K562 (cell line): Measurements from ENCODE around the gene PADI4. TPM values are rescaled to one million over a fixed set of nuclear protein-coding genes. Genes with fewer than 3 reads are reported as not detected.

Source experiments
- ATAC-seq: fragments of 200-7000 bp; cut with Tn5 transposase; 3 replicates; pipeline ENCODE4 v1.9.1; 2020; ENCODE audit warnings: moderate library complexity
- BruUV-seq: library from RNA; stranded (reverse); fragments of 400-500 nt; replicated peaks from 2 replicates; lab custom pipeline; 2021; lab: Mats Ljungman, UMichigan
- CTCF ChIA-PET: fragments of 300-600 bp; formaldehyde crosslinking; extraction: SDS; loops from one replicate; lab custom pipeline; 2021; ENCODE audit warnings: low intra/inter-chr PET ratio; lab: Yijun Ruan, JAX
- POLR2A ChIA-PET: fragments of 300-600, 350-650 bp; sonication (Branson Sonifier 250); formaldehyde crosslinking; extraction: SDS; loops from one replicate; lab custom pipeline; 2021; ENCODE audit warnings: antibody characterized with exemption, inconsistent platforms; lab: Yijun Ruan, JAX
- DNase-seq, 4 experiments: peaks; one replicate each; pipeline versions ENCODE4 v3.0.0 to v3.0.0-alpha.2; 2011 to 2018; ENCODE audit warnings: low spot score in 3 of 4, mixed read lengths in 3 of 4; ENCODE audit errors: extremely low read depth in 1 of 4
- FAIRE-seq: peaks from 2 replicates; lab custom pipeline; 2011; peaks lifted over from hg19 to GRCh38; lab: Jason Lieb, UNC
- H2AFZ ChIP-seq: 2 replicates; pipeline ENCODE4 v1.6.0; 2011; ENCODE audit warnings: low read depth, low read length, control low read depth, inconsistent platforms
- H3K27ac ChIP-seq: fragments of 200-600 bp; 3 replicates; pipeline ENCODE4 v1.8.0; 2011; ENCODE audit warnings: low read depth, mild to moderate bottlenecking, control low read depth, inconsistent platforms, low read length, moderate library complexity, mixed read lengths; ENCODE audit errors: extremely low read depth
- H3K27me3 ChIP-seq, 2 experiments: fragments of 300-600 bp in 1 of 2; 2 replicates in 1 of 2; 3 replicates in 1 of 2; pipeline versions ENCODE4 v1.6.0 to v1.8.0; 2011; ENCODE audit warnings: inconsistent platforms in 2 of 2, low read length in 2 of 2, mild to moderate bottlenecking in 1 of 2, mixed read lengths in 1 of 2, moderate library complexity in 1 of 2; ENCODE audit not compliant: control insufficient read depth in 2 of 2, insufficient read depth in 2 of 2
- H3K36me3 ChIP-seq: fragments of 300-600 bp; 3 replicates; pipeline ENCODE4 v1.8.0; 2011; ENCODE audit warnings: mild to moderate bottlenecking, low read length, inconsistent platforms; ENCODE audit not compliant: control insufficient read depth, insufficient read depth
- H3K4me1 ChIP-seq, 2 experiments: fragments of 200-600 bp in 1 of 2; replicated peaks in 1 of 2; 2 replicates in 1 of 2; 3 replicates in 1 of 2; pipeline versions ENCODE4 v1.5.1 to v1.8.0; 2011; ENCODE audit warnings: inconsistent platforms in 2 of 2, low read length in 2 of 2, mild to moderate bottlenecking in 1 of 2, mixed read lengths in 1 of 2, moderate library complexity in 1 of 2; ENCODE audit not compliant: control insufficient read depth in 2 of 2, insufficient read depth in 2 of 2
- H3K4me2 ChIP-seq: 2 replicates; pipeline ENCODE4 v1.6.1; 2011; ENCODE audit warnings: low read length, control low read depth, inconsistent platforms, mixed read lengths; ENCODE audit not compliant: insufficient read depth
- H3K4me3 ChIP-seq: fragments of 200-600 bp; sonication (generic), shearing (Covaris generic); 2 replicates; pipeline ENCODE4 v1.5.1; 2016; ENCODE audit warnings: control low read depth, inconsistent platforms
- H3K79me2 ChIP-seq: fragments of 200-600 bp; 3 replicates; pipeline ENCODE4 v1.8.0; 2011; ENCODE audit warnings: low read length, inconsistent platforms; ENCODE audit not compliant: control insufficient read depth, insufficient read depth
- H3K9ac ChIP-seq, 2 experiments: 2 replicates each; pipeline versions ENCODE4 v1.6.0 to v1.6.1; 2011; ENCODE audit warnings: low read depth in 2 of 2, low read length in 2 of 2, control low read depth in 1 of 2, inconsistent platforms in 1 of 2, mild to moderate bottlenecking in 1 of 2, mixed read lengths in 1 of 2; ENCODE audit not compliant: insufficient read depth in 1 of 2
- H3K9me1 ChIP-seq: one replicate; pipeline ENCODE4 v1.6.0; 2011; ENCODE audit warnings: inconsistent platforms, mild to moderate bottlenecking, low read length, moderate library complexity; ENCODE audit not compliant: control insufficient read depth, insufficient read depth
- H3K9me3 ChIP-seq: replicated peaks from 2 replicates; pipeline ENCODE4 v1.5.1; 2011; ENCODE audit warnings: low read depth, low read length, inconsistent platforms; ENCODE audit not compliant: control insufficient read depth, insufficient read depth
- H4K20me1 ChIP-seq: replicated peaks from 2 replicates; pipeline ENCODE4 v1.6.1; 2011; ENCODE audit warnings: low read length, inconsistent platforms, mixed read lengths; ENCODE audit not compliant: control insufficient read depth, insufficient read depth
- ATF3 ChIP-seq, 2 experiments: fragments of 450-650 bp in 1 of 2; sonication (generic) in 1 of 2; formaldehyde crosslinking in 1 of 2; IDR thresholded peaks in 1 of 2; conservative IDR thresholded peaks in 1 of 2; 2 replicates each; pipeline versions ENCODE4 v1.6.1 to v1.8.1; 2016 to 2023; ENCODE audit warnings: mild to moderate bottlenecking in 2 of 2, moderate library complexity in 2 of 2, inconsistent platforms in 1 of 2, missing genetic modification reagents in 1 of 2
- CHD1 ChIP-seq: fragments of 200-600 bp; sonication (generic); IDR thresholded peaks from one replicate; pipeline ENCODE4 v1.6.1; 2012; ENCODE audit warnings: mild to moderate bottlenecking, moderate library complexity, low read length, inconsistent platforms
- KLF10 ChIP-seq: fragments of 250-450 bp; sonication (Bioruptor Pico); IDR thresholded peaks from 2 replicates; pipeline ENCODE4 v1.6.1; 2021; ENCODE audit warnings: matching md5 sums
- NRF1 ChIP-seq, 2 experiments: fragments of 450-650 bp; IDR thresholded peaks in 1 of 2; conservative IDR thresholded peaks in 1 of 2; 2 replicates each; pipeline ENCODE4 v1.6.1; 2014; ENCODE audit warnings: mild to moderate bottlenecking in 2 of 2
- PTRF ChIP-seq: fragments of 450-650 bp; IDR thresholded peaks from 2 replicates; pipeline ENCODE4 v1.6.1; 2016; ENCODE audit warnings: mild to moderate bottlenecking, missing genetic modification characterization, missing compliant biosample characterization
- ZBTB33 ChIP-seq: sonication (generic); formaldehyde crosslinking; IDR thresholded peaks from 2 replicates; pipeline ENCODE4 v1.8.1; 2023; ENCODE audit warnings: mild to moderate bottlenecking, missing genetic modification reagents
- ZC3H8 ChIP-seq: fragments of 450-650 bp; IDR thresholded peaks from 2 replicates; pipeline ENCODE4 v1.6.1; 2017
- ZNF280B ChIP-seq: fragments of 250-450 bp; sonication (Bioruptor Pico); IDR thresholded peaks from 2 replicates; pipeline ENCODE4 v1.5.1; 2021; ENCODE audit warnings: mild to moderate bottlenecking
- ZNF512 ChIP-seq: IDR thresholded peaks from 2 replicates; pipeline ENCODE4 v1.6.1; 2016; ENCODE audit warnings: missing genetic modification characterization, missing compliant biosample characterization
- WGBS: fragments of 100-300 bp; shearing (Covaris generic); methylation state at CpG from one replicate; pipeline ENCODE4 v1.1.6; 2016; ENCODE audit warnings: low coverage, mixed read lengths; ENCODE audit not compliant: insufficient coverage; ENCODE audit errors: missing lambda C conversion rate; 5-methylcytosine and 5-hydroxymethylcytosine counted together
- in situ Hi-C: fragments of 300-500 bp; cut with MboI; formaldehyde crosslinking; loops from 4 replicates; pipeline ENCODE4 v1.15.0; 2018; ENCODE audit warnings: inconsistent platforms, mixed read lengths
- intact Hi-C: fragments of 100-400 bp; cut with micrococcal nuclease; formaldehyde crosslinking; loops from 2 replicates; pipeline ENCODE4 v1.14.2; 2022
- polyA plus RNA-seq, 8 experiments: library from polyadenylated mRNA; depleted of rRNA in 4 of 8; stranded (reverse) in 5 of 8; unstranded in 3 of 8; fragments of >200 nt; fragmentation: Nextera tagmentation in 2 of 8; fragmentation: Illumina TruSeq in 1 of 8; extraction: Ambion mirVana in 2 of 8; extraction: Trizol in 1 of 8; gene quantifications; 2 replicates each; pipeline versions ENCODE4 v1.2.1 to v1.2.3, GENCODE V29; 2011 to 2014; ENCODE audit warnings: inconsistent platforms in 1 of 8, missing spikeins in 1 of 8
- total RNA-seq, 7 experiments: library from RNA; depleted of rRNA in 6 of 7; stranded (reverse); fragments of >200 nt in 6 of 7; fragmentation: Illumina TruSeq in 2 of 7; extraction: Trizol in 2 of 7; gene quantifications; 2 replicates each; pipeline versions ENCODE4 v1.2.1 to v1.2.3, GENCODE V29; 2011 to 2021; ENCODE audit warnings: low replicate concordance in 1 of 7

PADI4 gene
- total and polyA plus RNA-seq, 9 of the 15 experiments (the other 6 are each of a cell fraction or from before 2014, with no cell fraction given), result 0.22 to 0.33 TPM; not detected in 7

- TF ChIP-seq ZNF512 (tag) (no peak), ATF3 (IDR thresholded peaks at IDR 0.05) (no peak), ATF3 (CRISPR knock-in tag; conservative IDR thresholded peaks at IDR 0.05) (no peak), PTRF (tag) (no peak), ZC3H8 (no peak)
Measured at GRCh38 chr1:17270891-17271765, 36.9 kb upstream of the PADI4 start (continued).

GRCh38 chr1:17272066-17272465, 35.9 kb upstream of the PADI4 start:
- Histone ChIP-seq H3K4me1 (no peaks in the 10 kb centered on the region), H3K27me3 (peaks cover 3 to 49% of the 10 kb centered on the region in 2 experiments; a peak in 4 of 5 replicates), H3K4me2 (no peak overlapping the region), H3K4me3 (no peak overlapping the region), H2AFZ (no peak overlapping the region), H3K9ac (no peak overlapping the region), H3K27ac (no peak overlapping the region), H4K20me1 (peaks cover 7% of the 10 kb centered on the region), H3K79me2 (no peaks in the 10 kb centered on the region), H3K36me3 (no peaks in the 10 kb centered on the region), H3K9me1 (peaks cover 5% of the 10 kb centered on the region), H3K9me3 (no peaks in the 10 kb centered on the region)
- CTCF ChIA-PET, result no interaction called here
- intact Hi-C loops (no loop called here), in situ Hi-C loops (no loop called here)
- DNase-seq (no peak), ATAC-seq (no peak), FAIRE-seq (no peak)
- WGBS, result 0% methylated on average over 6 of the region's 6 CpGs
- POLR2A ChIA-PET, result interaction anchor here (0.7 to 1.8 kb wide), 3 partner anchors 9 to 320 kb away, joined by 3 to 6 read pairs (median 3); no protein-coding TSS in a partner anchor
- TF ChIP-seq CHD1 (no peak), ZNF280B (CRISPR knock-in tag) (no peak), ZBTB33 (no peak), NRF1 (conservative IDR thresholded peaks at IDR 0.05 in 1 of 2, IDR thresholded peaks at IDR 0.05 in 1 of 2) (peak in 1 of 2 experiments; percentile 34; a peak in 1 of 4 replicates), KLF10 (CRISPR knock-in tag) (no peak)
- BruUV-seq, result no TSS peak
